Left ventricle myocardium inferior (tissue), 1 donor: ENCODE measurements around the gene MAN1C1. TPM values are rescaled to one million over a fixed set of nuclear protein-coding genes. Genes with fewer than 3 reads are reported as not detected.

ENCODE experiments used
- DNase-seq: peaks from one replicate; pipeline ENCODE4 v3.0.0-alpha.2; 2020
- H3K27ac ChIP-seq: fragments of 200-600 bp; replicated peaks from 2 replicates; pipeline ENCODE4 v1.8.0; 2021
- H3K27me3 ChIP-seq: fragments of 200-600 bp; 2 replicates; pipeline ENCODE4 v1.8.0; 2021; ENCODE audit warnings: low read depth
- H3K36me3 ChIP-seq: fragments of 200-600 bp; 2 replicates; pipeline ENCODE4 v1.8.0; 2021
- H3K4me1 ChIP-seq: fragments of 200-600 bp; 2 replicates; pipeline ENCODE4 v1.8.0; 2021
- H3K4me3 ChIP-seq: fragments of 200-600 bp; 2 replicates; pipeline ENCODE4 v1.8.0; 2021; ENCODE audit warnings: mild to moderate bottlenecking, moderate library complexity
- H3K9me3 ChIP-seq: fragments of 200-600 bp; replicated peaks from 2 replicates; pipeline ENCODE4 v1.8.0; 2021
- CTCF ChIP-seq: fragments of 200-600 bp; IDR thresholded peaks from 2 replicates; pipeline ENCODE4 v1.8.0; 2021; ENCODE audit warnings: antibody characterized with exemption, mild to moderate bottlenecking, borderline replicate concordance
- intact Hi-C: fragments of 100-400 bp; cut with micrococcal nuclease; formaldehyde crosslinking; loops from one replicate; pipeline ENCODE4 v1.11.0; 2022
- total RNA-seq: library from RNA; stranded (reverse); fragmentation: NEBNext Ultra II Directional; extraction: Animal tissue kit (Norgen Biotek cat#: 25700); gene quantifications from one replicate; pipeline ENCODE4 v1.2.1, GENCODE V29; 2021
- donor health status: DM: no; HTN: yes; CAD: no; lungs with severe emphysema.

Gene MAN1C1
- total RNA-seq, 1 donor from 2014 or later, result 18.0 TPM

GRCh38 chr1:25766721-25767436, 150.3 kb downstream of the MAN1C1 start:
- Histone ChIP-seq H3K9me3 (no peaks in the 10 kb centered on the region), H3K27me3 (no peaks in the 10 kb centered on the region), H3K36me3 (peaks cover 3% of the 10 kb centered on the region), H3K27ac (peak overlapping the region; percentile 40), H3K4me3 (no peak overlapping the region), H3K4me1 (peaks cover 48% of the 10 kb centered on the region)
- intact Hi-C loops, result no loop called here
- TF ChIP-seq CTCF, result no peak
- DNase-seq, result peak; percentile 28

GRCh38 chr1:25767437-25767770, 150.8 kb downstream of the MAN1C1 start:
- H3K27ac ChIP-seq, result no peak overlapping the region
- intact Hi-C loops, result no loop called here
- no peaks in the 10 kb centered on the region for H3K9me3 ChIP-seq
- no peak overlapping the region for H3K4me3 ChIP-seq
- no peaks in the 10 kb centered on the region for H3K27me3 ChIP-seq
- H3K36me3 ChIP-seq, result peaks cover 8% of the 10 kb centered on the region
- DNase-seq, result no peak
- no peak for TF ChIP-seq CTCF
- H3K4me1 ChIP-seq, result peaks cover 53% of the 10 kb centered on the region

GRCh38 chr1:25768999-25769398, 152.4 kb downstream of the MAN1C1 start:
- H3K4me1 ChIP-seq, result peaks cover 66% of the 10 kb centered on the region
- intact Hi-C loops, result no loop called here
- H3K36me3 ChIP-seq, result peaks cover 11% of the 10 kb centered on the region
- H3K27me3 ChIP-seq, result no peaks in the 10 kb centered on the region
- no peak for DNase-seq
- H3K9me3 ChIP-seq, result no peaks in the 10 kb centered on the region
- TF ChIP-seq CTCF, result no peak
- H3K4me3 ChIP-seq, result no peak overlapping the region
- no peak overlapping the region for H3K27ac ChIP-seq

GRCh38 chr1:25769625-25770383, 153.2 kb downstream of the MAN1C1 start:
- no peaks in the 10 kb centered on the region for H3K27me3 ChIP-seq
- H3K4me3 ChIP-seq, result no peak overlapping the region
- no peak for DNase-seq
- peak overlapping the region; percentile 71 for H3K27ac ChIP-seq
- peaks cover 70% of the 10 kb centered on the region for H3K4me1 ChIP-seq
- no peaks in the 10 kb centered on the region for H3K9me3 ChIP-seq
- H3K36me3 ChIP-seq, result peaks cover 11% of the 10 kb centered on the region
- intact Hi-C loops, result no loop called here
- no peak for TF ChIP-seq CTCF

- intact Hi-C loops, result no loop called here
- peaks cover 11% of the 10 kb centered on the region for H3K36me3 ChIP-seq
- TF ChIP-seq CTCF, result no peak
- H3K4me3 ChIP-seq, result no peak overlapping the region
- H3K27ac ChIP-seq, result peak overlapping the region; percentile 71
- no peaks in the 10 kb centered on the region for H3K27me3 ChIP-seq
- DNase-seq, result no peak
- no peaks in the 10 kb centered on the region for H3K9me3 ChIP-seq
- peaks cover 70% of the 10 kb centered on the region for H3K4me1 ChIP-seq
Observed at GRCh38 chr1:25770541-25771220, 154.1 kb downstream of the MAN1C1 start.
